ENCODE results near the gene CLCA1.

The CLCA1 gene

DNA sequence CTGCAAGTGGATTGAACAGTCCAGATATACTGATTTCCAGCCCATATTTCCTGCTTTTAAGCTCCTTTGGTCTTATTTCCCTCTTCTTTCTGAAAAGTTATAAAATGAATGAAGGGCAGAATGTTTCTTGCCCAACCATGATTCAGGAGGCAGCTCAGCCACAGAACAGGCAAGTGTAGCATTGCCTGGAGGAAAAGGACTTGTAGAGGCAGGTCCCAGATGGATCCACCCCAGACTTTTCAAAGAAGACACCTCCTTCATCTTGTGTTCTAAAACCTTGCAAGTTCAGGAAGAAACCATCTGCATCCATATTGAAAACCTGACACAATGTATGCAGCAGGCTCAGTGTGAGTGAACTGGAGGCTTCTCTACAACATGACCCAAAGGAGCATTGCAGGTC, 44.9 kb upstream of the CLCA1 start, which contains the start of gene CLCA2:
CLCA2 (plus strand) TSS at position 299 of the 400 bp plus-strand sequence; CDS start at position 376, 77 bp downstream.
- Histone ChIP-seq H3K18ac (ENCODE audit: low read length) (no peak within 1 kb of the TSS), H2AK5ac (ENCODE audit: low read length) (no peak within 1 kb of the TSS), H3K4ac (ENCODE audit: low read depth, low read length) (no peak within 1 kb of the TSS), H4K8ac (ENCODE audit: low read depth, low read length) (no peak within 1 kb of the TSS), H3K27ac (ENCODE audit: low read depth, low read length) (no peak within 1 kb of the TSS), H4K12ac (ENCODE audit: low read depth, low read length) (no peak within 1 kb of the TSS), H2BK120ac (ENCODE audit: insufficient read depth, low read length, poor library complexity) (no peak within 1 kb of the TSS), H2BK12ac (ENCODE audit: low read length) (no peak within 1 kb of the TSS), H2AFZ (ENCODE audit: insufficient read depth, low read length, poor library complexity) (no peak within 1 kb of the TSS), H3K79me2 (ENCODE audit: control insufficient read depth, insufficient read depth, low read length, poor library complexity) (no peaks in the 10 kb centered on the region), H3K4me2 (ENCODE audit: low read length) (no peak within 1 kb of the TSS), H3K9me3 (ENCODE audit: insufficient read depth, low read depth, low read length) (no peaks in the 10 kb centered on the region), H4K91ac (ENCODE audit: low read depth, low read length) (no peak within 1 kb of the TSS), H3K23ac (ENCODE audit: low read length) (no peak within 1 kb of the TSS), H3K14ac (ENCODE audit: low read length) (no peak within 1 kb of the TSS), H3K79me1 (ENCODE audit: low read length) (no peaks in the 10 kb centered on the region), H3K9ac (ENCODE audit: low read length) (no peak within 1 kb of the TSS), H3K4me1 (ENCODE audit: control insufficient read depth in 1 of 2, insufficient read depth in 2 of 2, low read length in 2 of 2) (no peaks in the 10 kb centered on the region), H3K27me3 (ENCODE audit: insufficient read depth, low read length) (no peaks in the 10 kb centered on the region), H2BK5ac (ENCODE audit: low read depth, low read length, poor library complexity) (no peak within 1 kb of the TSS), H3K4me3 (ENCODE audit: low read depth, low read length) (no peak within 1 kb of the TSS), H3K36me3 (ENCODE audit: control insufficient read depth in 1 of 2, insufficient read depth in 2 of 2, low read length in 2 of 2) (no peaks in the 10 kb centered on the region)
- DNase-seq: no peak

DNA sequence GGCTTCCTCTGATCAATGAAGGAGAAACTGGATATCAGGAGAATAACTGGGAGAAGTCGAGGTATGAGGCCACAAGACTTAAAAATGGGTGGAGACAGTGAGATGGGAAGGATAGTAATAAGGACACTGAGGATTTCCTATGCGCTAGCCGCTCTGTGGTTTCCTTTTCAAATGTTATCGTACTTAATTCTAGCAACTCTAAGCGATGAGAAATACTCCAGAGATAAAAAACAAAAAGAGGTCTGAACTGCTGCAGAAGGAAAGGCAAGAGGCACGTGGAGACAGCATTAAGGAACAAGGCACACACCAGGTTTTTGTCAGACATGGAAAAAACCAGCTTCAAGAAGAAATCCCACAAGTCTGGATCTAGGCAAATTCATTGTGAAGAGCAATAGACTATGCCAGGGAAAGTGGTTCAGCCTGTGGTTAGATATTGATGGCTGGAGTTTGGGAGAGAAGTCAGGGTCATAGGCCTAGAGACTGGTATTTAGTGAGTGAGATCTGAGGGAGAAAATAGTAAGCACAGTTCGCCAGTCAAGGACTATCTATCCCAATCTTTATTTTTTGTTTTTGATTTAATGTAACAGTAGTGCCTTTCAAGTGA, 39.5 kb upstream of the CLCA1 start:
- H4K12ac ChIP-seq (ENCODE audit: low read depth, low read length): no peak overlapping the region
- no CpG with 5 or more reads among the region's 7 CpGs for WGBS (ENCODE audit: extremely low coverage, insufficient coverage, insufficient read length)
- H2BK5ac ChIP-seq (ENCODE audit: low read depth, low read length, poor library complexity): no peak overlapping the region

GRCh38 chr1:86429835-86430234, 38.9 kb upstream of the CLCA1 start:
- no peak overlapping the region for H4K8ac ChIP-seq (ENCODE audit: low read depth, low read length)
- no peaks in the 10 kb centered on the region for H3K4me1 ChIP-seq (ENCODE audit: control insufficient read depth in 1 of 2, insufficient read depth in 2 of 2, low read length in 2 of 2)
- no peaks in the 10 kb centered on the region for H3K9me3 ChIP-seq (ENCODE audit: insufficient read depth, low read depth, low read length)
- H2BK12ac ChIP-seq (ENCODE audit: low read length): no peak overlapping the region
- H3K36me3 ChIP-seq (ENCODE audit: control insufficient read depth in 1 of 2, insufficient read depth in 2 of 2, low read length in 2 of 2): no peaks in the 10 kb centered on the region
- H3K18ac ChIP-seq (ENCODE audit: low read length): no peak overlapping the region
- no peak overlapping the region for H3K14ac ChIP-seq (ENCODE audit: low read length)
- no peak overlapping the region for H3K4me2 ChIP-seq (ENCODE audit: low read length)
- H4K91ac ChIP-seq (ENCODE audit: low read depth, low read length): no peak overlapping the region
- peak overlapping the region; percentile 76 for H3K27ac ChIP-seq (ENCODE audit: low read depth, low read length)
- H3K79me1 ChIP-seq (ENCODE audit: low read length): peaks cover 2% of the 10 kb centered on the region
- H3K9ac ChIP-seq (ENCODE audit: low read length): no peak overlapping the region
- no peak overlapping the region for H3K4me3 ChIP-seq (ENCODE audit: low read depth, low read length)
- H2BK5ac ChIP-seq (ENCODE audit: low read depth, low read length, poor library complexity): no peak overlapping the region
- DNase-seq: peak; percentile 83 to 93
- H3K27me3 ChIP-seq (ENCODE audit: insufficient read depth, low read length): no peaks in the 10 kb centered on the region
- no peak overlapping the region for H4K12ac ChIP-seq (ENCODE audit: low read depth, low read length)
- H3K79me2 ChIP-seq (ENCODE audit: control insufficient read depth, insufficient read depth, low read length, poor library complexity): no peaks in the 10 kb centered on the region
- no peak overlapping the region for H3K4ac ChIP-seq (ENCODE audit: low read depth, low read length)
- H2AK5ac ChIP-seq (ENCODE audit: low read length): no peak overlapping the region
- no CpG with 5 or more reads among the region's 3 CpGs for WGBS (ENCODE audit: extremely low coverage, insufficient coverage, insufficient read length)
- peak overlapping the region; percentile 78 for H2AFZ ChIP-seq (ENCODE audit: insufficient read depth, low read length, poor library complexity)
- no peak overlapping the region for H3K23ac ChIP-seq (ENCODE audit: low read length)
- no peak overlapping the region for H2BK120ac ChIP-seq (ENCODE audit: insufficient read depth, low read length, poor library complexity)

More for the DNA sequence above, 39.5 kb upstream of the CLCA1 start:
- H3K27me3 ChIP-seq (ENCODE audit: insufficient read depth, low read length): no peaks in the 10 kb centered on the region
- H3K4ac ChIP-seq (ENCODE audit: low read depth, low read length): no peak overlapping the region
- no peak overlapping the region for H3K4me2 ChIP-seq (ENCODE audit: low read length)
- H3K18ac ChIP-seq (ENCODE audit: low read length): no peak overlapping the region
- no peak overlapping the region for H3K4me3 ChIP-seq (ENCODE audit: low read depth, low read length)
- peak overlapping the region; percentile 50 for H3K14ac ChIP-seq (ENCODE audit: low read length)
- H2AK5ac ChIP-seq (ENCODE audit: low read length): no peak overlapping the region
- DNase-seq: no peak
- H2AFZ ChIP-seq (ENCODE audit: insufficient read depth, low read length, poor library complexity): no peak overlapping the region
- no peaks in the 10 kb centered on the region for H3K79me2 ChIP-seq (ENCODE audit: control insufficient read depth, insufficient read depth, low read length, poor library complexity)
- no peaks in the 10 kb centered on the region for H3K9me3 ChIP-seq (ENCODE audit: insufficient read depth, low read depth, low read length)
- no peak overlapping the region for H4K8ac ChIP-seq (ENCODE audit: low read depth, low read length)
- no peaks in the 10 kb centered on the region for H3K4me1 ChIP-seq (ENCODE audit: control insufficient read depth in 1 of 2, insufficient read depth in 2 of 2, low read length in 2 of 2)
- H3K23ac ChIP-seq (ENCODE audit: low read length): no peak overlapping the region
- H3K27ac ChIP-seq (ENCODE audit: low read depth, low read length): no peak overlapping the region
- H3K9ac ChIP-seq (ENCODE audit: low read length): no peak overlapping the region
- H3K79me1 ChIP-seq (ENCODE audit: low read length): peaks cover 2% of the 10 kb centered on the region
- H4K91ac ChIP-seq (ENCODE audit: low read depth, low read length): no peak overlapping the region
- H2BK120ac ChIP-seq (ENCODE audit: insufficient read depth, low read length, poor library complexity): no peak overlapping the region
- H2BK12ac ChIP-seq (ENCODE audit: low read length): peak overlapping the region; percentile 49
- no peaks in the 10 kb centered on the region for H3K36me3 ChIP-seq (ENCODE audit: control insufficient read depth in 1 of 2, insufficient read depth in 2 of 2, low read length in 2 of 2)

GRCh38 chr1:86430376-86430775, 38.4 kb upstream of the CLCA1 start:
- Histone ChIP-seq H4K8ac (ENCODE audit: low read depth, low read length) (no peak overlapping the region), H3K9me3 (ENCODE audit: insufficient read depth, low read depth, low read length) (no peaks in the 10 kb centered on the region), H2BK120ac (ENCODE audit: insufficient read depth, low read length, poor library complexity) (no peak overlapping the region), H4K91ac (ENCODE audit: low read depth, low read length) (no peak overlapping the region), H2BK5ac (ENCODE audit: low read depth, low read length, poor library complexity) (no peak overlapping the region), H3K4me2 (ENCODE audit: low read length) (no peak overlapping the region), H3K4me3 (ENCODE audit: low read depth, low read length) (no peak overlapping the region), H3K9ac (ENCODE audit: low read length) (no peak overlapping the region), H3K36me3 (ENCODE audit: control insufficient read depth in 1 of 2, insufficient read depth in 2 of 2, low read length in 2 of 2) (no peaks in the 10 kb centered on the region), H3K4ac (ENCODE audit: low read depth, low read length) (no peak overlapping the region), H3K14ac (ENCODE audit: low read length) (no peak overlapping the region), H2AFZ (ENCODE audit: insufficient read depth, low read length, poor library complexity) (no peak overlapping the region), H2BK12ac (ENCODE audit: low read length) (no peak overlapping the region), H3K79me1 (ENCODE audit: low read length) (peaks cover 2% of the 10 kb centered on the region), H4K12ac (ENCODE audit: low read depth, low read length) (no peak overlapping the region), H3K23ac (ENCODE audit: low read length) (no peak overlapping the region), H3K27ac (ENCODE audit: low read depth, low read length) (peak overlapping the region; percentile 76), H3K79me2 (ENCODE audit: control insufficient read depth, insufficient read depth, low read length, poor library complexity) (no peaks in the 10 kb centered on the region), H3K4me1 (ENCODE audit: control insufficient read depth in 1 of 2, insufficient read depth in 2 of 2, low read length in 2 of 2) (no peaks in the 10 kb centered on the region), H3K18ac (ENCODE audit: low read length) (no peak overlapping the region), H3K27me3 (ENCODE audit: insufficient read depth, low read length) (no peaks in the 10 kb centered on the region), H2AK5ac (ENCODE audit: low read length) (no peak overlapping the region)
- DNase-seq: peak; percentile 72 to 80

Data from trophoblast cell (in vitro differentiated cells and primary cell).